Keratinocyte (primary cell): ENCODE data around the gene MFAP2. TPM values are rescaled to one million over a fixed set of nuclear protein-coding genes. Genes with fewer than 3 reads are reported as not detected.

Experiments
- DNase-seq: peaks from one replicate; pipeline ENCODE4 v3.0.0-alpha.2; 2011; ENCODE audit warnings: low read depth, missing footprints, low spot score
- FAIRE-seq: peaks from 2 replicates; lab custom pipeline; 2011; peaks lifted over from hg19 to GRCh38; lab: Jason Lieb, UNC
- H2AFZ ChIP-seq: 2 replicates; pipeline ENCODE4 v1.6.0; 2012; ENCODE audit warnings: low read length, control low read depth, inconsistent platforms; ENCODE audit not compliant: control insufficient read depth
- H3K27ac ChIP-seq: 2 replicates; pipeline ENCODE4 v1.5.1; 2011; ENCODE audit warnings: low read length; ENCODE audit not compliant: control insufficient read depth, insufficient read depth
- H3K27me3 ChIP-seq: 3 replicates; pipeline ENCODE4 v1.6.0; 2011; ENCODE audit warnings: low read length; ENCODE audit not compliant: control insufficient read depth, insufficient read depth; ENCODE audit errors: extremely low read depth
- H3K36me3 ChIP-seq, 2 experiments: 2 replicates in 1 of 2; 3 replicates in 1 of 2; pipeline ENCODE4 v1.5.1; 2011; ENCODE audit warnings: low read length in 2 of 2, mild to moderate bottlenecking in 1 of 2; ENCODE audit not compliant: control insufficient read depth in 2 of 2, insufficient read depth in 2 of 2; ENCODE audit errors: extremely low read depth in 1 of 2
- H3K4me1 ChIP-seq: 3 replicates; pipeline ENCODE4 v1.5.1; 2011; ENCODE audit warnings: low read length; ENCODE audit not compliant: control insufficient read depth, insufficient read depth; ENCODE audit errors: extremely low read depth
- H3K4me2 ChIP-seq: 3 replicates; pipeline ENCODE4 v1.6.0; 2011; ENCODE audit warnings: low read depth, low read length; ENCODE audit not compliant: control insufficient read depth, insufficient read depth; ENCODE audit errors: extremely low read depth
- H3K4me3 ChIP-seq, 3 experiments: fragments of 200-600 bp in 1 of 3; sonication (generic) in 1 of 3; 2 replicates in 2 of 3; 3 replicates in 1 of 3; pipeline ENCODE4 v1.5.1; 2011 to 2016; ENCODE audit warnings: low read length in 3 of 3, mild to moderate bottlenecking in 3 of 3, control low read depth in 2 of 3, inconsistent platforms in 1 of 3, low read depth in 1 of 3, mixed read lengths in 1 of 3, mixed run types in 1 of 3, moderate library complexity in 1 of 3; ENCODE audit not compliant: control insufficient read depth in 2 of 3, insufficient read depth in 2 of 3; ENCODE audit errors: extremely low read depth in 1 of 3
- H3K79me2 ChIP-seq: 2 replicates; pipeline ENCODE4 v1.6.0; 2012; ENCODE audit warnings: low read length; ENCODE audit not compliant: control insufficient read depth, insufficient read depth
- H3K9ac ChIP-seq: 3 replicates; pipeline ENCODE4 v1.6.0; 2011; ENCODE audit warnings: low read length; ENCODE audit not compliant: control insufficient read depth, insufficient read depth; ENCODE audit errors: extremely low read depth
- H3K9me1 ChIP-seq: 3 replicates; pipeline ENCODE4 v1.6.0; 2011; ENCODE audit warnings: low read length; ENCODE audit not compliant: control insufficient read depth, insufficient read depth; ENCODE audit errors: extremely low read depth
- H3K9me3 ChIP-seq: 2 replicates; pipeline ENCODE4 v1.5.1; 2012; ENCODE audit warnings: low read depth, low read length; ENCODE audit not compliant: control insufficient read depth
- H4K20me1 ChIP-seq: 3 replicates; pipeline ENCODE4 v1.6.0; 2011; ENCODE audit warnings: low read length; ENCODE audit not compliant: control insufficient read depth, insufficient read depth; ENCODE audit errors: extremely low read depth
- EZH2 ChIP-seq: IDR thresholded peaks from one replicate; pipeline ENCODE4 v1.6.1; 2012; ENCODE audit warnings: inconsistent platforms, mild to moderate bottlenecking, low read length, moderate library complexity
- dilution Hi-C: fragments of 300-500 bp; cut with MboI; formaldehyde crosslinking; loops from one replicate; pipeline ENCODE4 v1.7.0; 2020; ENCODE audit warnings: low sequenced_read_pairs; ENCODE audit not compliant: extremely low pct_ligation_motif_present
- polyA plus RNA-seq, 5 experiments: library from polyadenylated mRNA; depleted of rRNA in 3 of 5; stranded (reverse) in 3 of 5; stranded (forward) in 1 of 5; unstranded in 1 of 5; fragments of >200 nt; gene quantifications; 1 replicate in 1 of 5; 2 replicates in 3 of 5; 3 replicates in 1 of 5; pipeline versions ENCODE4 v1.2.1 to v1.2.3, GENCODE V29; 2011 to 2012; ENCODE audit warnings: missing spikeins in 2 of 5, low read depth in 1 of 5, low replicate concordance in 1 of 5
- TF ChIP-seq, protein P1 (sequence below), 3 experiments: IDR thresholded peaks in 1 of 3; conservative IDR thresholded peaks in 1 of 3; optimal IDR thresholded peaks in 1 of 3; 2 replicates in 2 of 3; 3 replicates in 1 of 3; pipeline versions ENCODE3 to v1.5.1; 2011; ENCODE audit warnings: low read length in 3 of 3, mild to moderate bottlenecking in 3 of 3, moderate library complexity in 2 of 3, control low read depth in 1 of 3, inconsistent platforms in 1 of 3; ENCODE audit not compliant: insufficient read depth in 2 of 3; ENCODE audit errors: extremely low read depth in 1 of 3

The MFAP2 gene
- polyA plus RNA-seq, 1 donor (not counting 4 experiments of a cell fraction or from before 2014, with no cell fraction given), result 34.6 TPM

DNA sequence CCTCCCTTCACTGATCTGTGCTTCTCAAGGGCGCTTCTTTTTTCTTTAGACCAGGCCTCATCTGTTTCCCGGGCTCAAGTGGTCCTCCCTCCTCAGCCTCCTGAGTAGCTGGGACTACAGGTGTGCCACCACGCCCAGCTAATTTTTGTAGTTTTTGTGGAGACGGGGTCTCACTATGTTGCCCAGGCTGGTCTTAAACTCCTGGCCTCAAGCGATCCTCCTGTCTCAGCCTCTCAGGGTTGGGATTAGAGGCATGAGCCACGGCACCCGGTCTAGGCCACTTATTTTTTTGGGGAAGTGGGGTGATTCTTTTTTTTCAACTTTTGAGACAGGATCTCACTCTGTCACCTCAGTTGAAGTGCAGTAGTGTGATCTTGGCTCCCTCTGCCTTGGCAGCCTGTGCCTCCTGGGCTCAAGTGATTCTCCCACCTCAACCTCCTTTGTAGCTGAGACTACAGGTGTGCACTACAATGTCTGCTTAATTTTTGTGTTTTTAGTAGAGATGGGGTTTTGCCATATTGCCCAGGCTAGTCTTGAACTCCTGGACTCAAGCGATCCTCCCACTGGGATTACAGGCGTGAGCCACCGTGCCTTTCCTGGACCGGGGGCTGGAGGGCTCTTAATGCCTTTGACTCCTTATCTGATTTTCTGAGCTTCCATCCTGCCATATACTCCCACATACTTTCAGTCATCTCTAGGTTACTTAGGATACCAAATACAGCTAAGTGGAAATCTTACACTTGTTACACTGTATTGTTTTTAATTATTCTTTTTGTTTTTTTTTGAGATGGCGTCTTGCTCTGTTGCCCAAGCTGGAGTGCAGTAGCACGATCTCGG lies 18.9 kb downstream of the MFAP2 start:
- TF ChIP-seq EZH2, result no peak
- TF ChIP-seq, protein P1, sequence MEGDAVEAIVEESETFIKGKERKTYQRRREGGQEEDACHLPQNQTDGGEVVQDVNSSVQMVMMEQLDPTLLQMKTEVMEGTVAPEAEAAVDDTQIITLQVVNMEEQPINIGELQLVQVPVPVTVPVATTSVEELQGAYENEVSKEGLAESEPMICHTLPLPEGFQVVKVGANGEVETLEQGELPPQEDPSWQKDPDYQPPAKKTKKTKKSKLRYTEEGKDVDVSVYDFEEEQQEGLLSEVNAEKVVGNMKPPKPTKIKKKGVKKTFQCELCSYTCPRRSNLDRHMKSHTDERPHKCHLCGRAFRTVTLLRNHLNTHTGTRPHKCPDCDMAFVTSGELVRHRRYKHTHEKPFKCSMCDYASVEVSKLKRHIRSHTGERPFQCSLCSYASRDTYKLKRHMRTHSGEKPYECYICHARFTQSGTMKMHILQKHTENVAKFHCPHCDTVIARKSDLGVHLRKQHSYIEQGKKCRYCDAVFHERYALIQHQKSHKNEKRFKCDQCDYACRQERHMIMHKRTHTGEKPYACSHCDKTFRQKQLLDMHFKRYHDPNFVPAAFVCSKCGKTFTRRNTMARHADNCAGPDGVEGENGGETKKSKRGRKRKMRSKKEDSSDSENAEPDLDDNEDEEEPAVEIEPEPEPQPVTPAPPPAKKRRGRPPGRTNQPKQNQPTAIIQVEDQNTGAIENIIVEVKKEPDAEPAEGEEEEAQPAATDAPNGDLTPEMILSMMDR (optimal IDR thresholded peaks at IDR 0.05 in 1 of 3, IDR thresholded peaks at IDR 0.05 in 1 of 3, conservative IDR thresholded peaks at IDR 0.05 in 1 of 3; ENCODE audit: extremely low read depth in 1 of 3, insufficient read depth in 2 of 3, low read length in 3 of 3), result no peak
- Histone ChIP-seq H3K4me3 (no peak overlapping the region), H3K4me1 (peaks cover 3% of the 10 kb centered on the region), H3K36me3 (peaks cover 4 to 9% of the 10 kb centered on the region in 2 experiments), H3K4me2 (peak overlapping the region; percentile 29), H3K9ac (peak overlapping the region; percentile 44), H3K9me1 (no peaks in the 10 kb centered on the region), H3K9me3 (no peaks in the 10 kb centered on the region), H3K27ac (no peak overlapping the region), H4K20me1 (no peaks in the 10 kb centered on the region), H3K79me2 (no peaks in the 10 kb centered on the region), H3K27me3 (no peaks in the 10 kb centered on the region), H2AFZ (no peak overlapping the region)
- FAIRE-seq, result no peak
- DNase-seq, result no peak
- dilution Hi-C loops, result no loop called here

DNA sequence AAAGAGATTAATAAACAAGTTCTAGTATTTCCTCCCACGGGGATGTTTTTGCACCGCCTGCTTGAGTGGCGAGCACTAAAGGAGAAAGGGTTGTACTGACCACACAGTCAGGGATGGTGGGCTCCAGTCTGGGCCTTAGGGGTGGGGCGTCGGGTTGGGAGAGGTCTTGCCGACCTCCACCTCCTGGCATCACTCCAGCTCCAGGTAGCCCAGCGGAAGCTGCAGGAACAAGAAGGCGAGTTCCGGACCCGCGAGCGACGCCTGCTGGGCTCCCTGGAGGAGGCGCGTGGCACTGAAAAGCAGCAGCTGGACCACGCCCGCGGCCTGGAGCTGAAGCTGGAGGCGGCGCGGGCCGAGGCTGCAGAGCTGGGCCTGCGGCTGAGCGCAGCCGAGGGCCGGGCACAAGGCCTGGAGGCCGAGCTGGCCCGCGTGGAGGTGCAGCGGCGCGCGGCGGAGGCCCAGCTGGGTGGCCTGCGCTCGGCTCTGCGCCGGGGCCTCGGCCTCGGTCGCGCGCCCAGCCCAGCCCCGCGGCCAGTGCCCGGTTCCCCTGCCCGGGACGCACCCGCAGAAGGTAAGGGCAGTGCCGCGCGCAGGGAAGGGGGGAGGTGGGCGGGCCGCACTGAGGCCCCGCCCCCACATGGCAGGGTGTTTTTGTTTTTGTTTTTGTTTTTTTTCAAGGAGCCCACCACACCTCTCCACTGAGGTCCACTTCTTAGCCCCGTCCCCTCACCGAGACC lies 19.7 kb downstream of the MFAP2 start:
- no peak for FAIRE-seq
- dilution Hi-C loops, result no loop called here
- Histone ChIP-seq H3K4me2 (peak overlapping the region; percentile 29), H3K4me1 (peaks cover 3% of the 10 kb centered on the region), H3K9me3 (no peaks in the 10 kb centered on the region), H2AFZ (no peak overlapping the region), H3K79me2 (no peaks in the 10 kb centered on the region), H4K20me1 (no peaks in the 10 kb centered on the region), H3K36me3 (peaks cover 6 to 7% of the 10 kb centered on the region in 2 experiments), H3K27me3 (no peaks in the 10 kb centered on the region), H3K9ac (peak overlapping the region; percentile 44), H3K9me1 (no peaks in the 10 kb centered on the region), H3K27ac (no peak overlapping the region), H3K4me3 (peak overlapping the region in 2 of 3 experiments; percentile 25 to 27)
- DNase-seq, result peak; percentile 30
- TF ChIP-seq, protein P1 (optimal IDR thresholded peaks at IDR 0.05 in 1 of 3, IDR thresholded peaks at IDR 0.05 in 1 of 3, conservative IDR thresholded peaks at IDR 0.05 in 1 of 3; ENCODE audit: extremely low read depth in 1 of 3, insufficient read depth in 2 of 3, low read length in 3 of 3), result peak; percentile 64 to 87 (median 74)
- no peak for TF ChIP-seq EZH2
